GM12865 (cell line): ENCODE data around the gene PDGFD.

Source experiments
- DNase-seq: peaks from one replicate; pipeline ENCODE4 v3.0.0; 2010; ENCODE audit warnings: low read depth
- H3K4me3 ChIP-seq: 2 replicates; pipeline ENCODE4 v1.5.1; 2011; ENCODE audit warnings: mild to moderate bottlenecking, low read depth, low read length, control low read depth
- CTCF ChIP-seq: IDR thresholded peaks from 2 replicates; pipeline ENCODE4 v1.5.1; 2011; ENCODE audit warnings: low read length, control low read depth, low read depth, inconsistent platforms; ENCODE audit not compliant: insufficient read depth; ENCODE audit errors: missing control alignments

Gene PDGFD

DNA sequence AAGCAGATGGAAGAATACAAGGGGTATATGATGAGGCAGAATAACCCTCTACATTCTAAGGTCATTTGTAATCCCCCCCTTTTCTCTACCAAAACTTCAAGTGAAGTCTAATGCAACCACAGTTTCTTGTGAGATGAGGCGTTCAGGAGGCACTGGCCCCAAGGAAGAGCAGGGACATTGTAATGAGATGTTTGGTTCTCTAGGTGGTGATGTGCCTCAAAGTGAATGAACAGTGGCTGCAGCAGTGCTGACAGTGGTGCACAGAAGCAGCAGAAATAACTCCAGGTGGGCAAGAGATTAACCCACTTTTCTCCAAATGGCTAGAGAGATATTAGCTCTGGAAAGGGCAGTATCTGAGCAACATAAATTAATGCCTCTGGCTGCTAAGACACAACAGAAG, 33.8 kb downstream of the PDGFD start:
- no peak for DNase-seq
- no peak for TF ChIP-seq CTCF
- no peak overlapping the region for H3K4me3 ChIP-seq

GRCh38 chr11:104129145-104129544, 34.8 kb downstream of the PDGFD start:
- no peak for DNase-seq
- H3K4me3 ChIP-seq: no peak overlapping the region
- TF ChIP-seq CTCF: no peak

DNA sequence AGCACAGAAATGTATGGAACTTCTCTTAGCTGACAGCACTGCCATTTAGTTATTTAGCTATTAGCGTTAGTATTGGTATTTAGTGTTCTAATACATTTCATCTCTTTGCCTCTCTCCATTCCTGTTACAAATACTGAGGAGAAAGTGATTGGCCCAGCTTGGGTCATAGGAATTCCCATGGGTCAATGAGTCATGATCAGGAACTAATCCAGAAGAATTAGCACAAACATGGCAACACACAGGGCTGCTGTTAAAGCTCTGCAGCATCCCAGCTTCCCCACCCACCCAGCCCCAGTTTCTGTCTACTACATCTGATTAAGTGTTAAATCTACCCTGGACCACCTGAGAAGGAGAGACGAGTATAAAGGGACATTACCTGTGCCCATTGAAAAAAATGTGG, 36.1 kb downstream of the PDGFD start:
- H3K4me3 ChIP-seq: no peak overlapping the region
- DNase-seq: no peak
- TF ChIP-seq CTCF: no peak

- no peak overlapping the region for H3K4me3 ChIP-seq
- TF ChIP-seq CTCF: no peak
- no peak for DNase-seq
Measured at GRCh38 chr11:104126464-104126863, 37.5 kb downstream of the PDGFD start.

- no peak for TF ChIP-seq CTCF
- peak; percentile 20 for DNase-seq
- no peak overlapping the region for H3K4me3 ChIP-seq
Measured at GRCh38 chr11:104124979-104125378, 39.0 kb downstream of the PDGFD start.

DNA sequence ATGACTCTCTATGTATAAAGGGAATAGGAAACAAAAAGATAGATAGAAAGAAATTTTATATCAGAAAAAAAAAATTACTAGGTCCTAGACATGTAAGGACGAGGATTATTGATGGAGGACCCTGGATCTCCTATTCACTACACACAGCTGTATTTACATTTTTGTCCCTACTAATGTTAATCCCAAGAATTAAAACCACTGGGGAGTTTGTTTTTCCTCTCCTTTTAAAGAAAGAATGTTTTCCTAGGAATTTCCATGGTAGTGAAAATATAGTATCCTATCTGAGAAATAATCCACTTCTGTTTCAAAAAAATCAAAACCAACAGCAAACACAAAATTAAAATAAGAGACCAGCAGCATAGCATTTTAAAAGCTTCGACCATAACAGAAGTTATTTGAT, 41.1 kb downstream of the PDGFD start:
- no peak for TF ChIP-seq CTCF
- no peak for DNase-seq

GRCh38 chr11:104122011-104122635, 41.8 kb downstream of the PDGFD start:
- no peak overlapping the region for H3K4me3 ChIP-seq
- no peak for TF ChIP-seq CTCF
- no peak for DNase-seq

More for the DNA sequence above, 41.1 kb downstream of the PDGFD start:
- H3K4me3 ChIP-seq: no peak overlapping the region
